Stimulated activated CD4-positive, alpha-beta T cell treated with anti-CD3 and anti-CD28 coated beads, Interleukin-12 subunit alpha, Interleukin-12 subunit beta, amount 100 ng/mL, for 4 hours (primary cell): ENCODE measurements around the gene CTDSPL.
"Not testable (repeated sequence)": the region's sequence is repeated elsewhere in the genome, so short reads cannot be mapped to it uniquely, and the experiment has no call there.

Experiments used
- DNase-seq: peaks from one replicate; pipeline ENCODE4 v3.0.0-alpha.2; 2020

Gene CTDSPL

GRCh38 chr3:38026856-38027255 is 165.2 kb downstream of the CTDSPL start:
- DNase-seq = no peak

- DNase-seq = no peak
These were observed 166.1 kb downstream of the CTDSPL start for GRCh38 chr3:38027466-38028465.

GRCh38 chr3:38028621-38029361 is 167.1 kb downstream of the CTDSPL start:
- DNase-seq = no peak

GRCh38 chr3:38029400-38030125 is 167.9 kb downstream of the CTDSPL start, which contains the start of gene PLCD1:
Gene PLCD1, minus strand, starts transcription at chr3:38029642. Its CDS starts 103 bp downstream, at chr3:38029539.
- DNase-seq = peak; percentile 25

- no peak for DNase-seq
These were observed 168.7 kb downstream of the CTDSPL start for GRCh38 chr3:38030126-38031021.

- DNase-seq = peak; percentile 41
These were observed 169.6 kb downstream of the CTDSPL start for GRCh38 chr3:38031022-38031994.

- no peak for DNase-seq
These were observed 170.7 kb downstream of the CTDSPL start for GRCh38 chr3:38032328-38032865.

GRCh38 chr3:38033586-38033985 is 171.9 kb downstream of the CTDSPL start:
- not testable (repeated sequence) for DNase-seq
